COLO668 (cell line): ENCODE results near the gene DPYD.

Source experiments
- DNase-seq: peaks from one replicate; lab custom pipeline; 2025; ENCODE audit not compliant: unreplicated experiment; lab: John Stamatoyannopoulos, UW

The DPYD gene

DNA sequence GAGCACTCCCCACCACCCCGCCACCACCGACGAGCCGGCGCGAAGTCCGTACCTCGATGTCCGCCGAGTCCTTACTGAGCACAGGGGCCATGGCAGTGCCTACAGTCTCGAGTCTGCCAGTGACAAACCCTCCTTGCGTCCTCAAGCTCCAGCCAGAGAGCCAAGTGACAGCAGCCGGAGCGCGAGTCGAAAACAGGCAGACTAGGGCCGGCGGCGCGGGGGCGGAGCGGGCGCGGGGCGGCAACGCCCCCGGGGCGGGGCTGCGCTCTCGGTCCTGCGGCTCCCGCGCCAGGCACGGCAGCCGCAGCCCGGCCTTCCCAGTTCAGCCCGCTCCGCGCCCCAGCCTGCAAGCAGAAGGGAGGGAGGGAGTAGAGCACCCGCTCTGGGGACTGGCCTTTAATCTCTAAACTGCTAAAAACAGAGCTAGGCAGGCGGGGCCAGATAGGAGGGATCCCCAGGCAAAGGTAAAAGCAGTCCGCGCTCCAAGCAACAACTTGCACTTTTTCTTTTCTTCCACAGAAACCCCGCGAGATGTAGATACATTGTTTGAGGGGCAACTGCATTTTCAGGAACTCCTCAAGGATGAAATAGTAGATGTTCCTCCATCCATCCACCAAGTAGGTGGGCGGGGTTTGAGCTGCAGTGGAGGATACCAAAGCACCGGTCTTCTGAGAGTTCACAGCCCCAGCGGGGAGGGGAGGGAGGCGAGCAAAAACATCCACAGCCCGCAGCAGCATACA is at the start of gene DPYD:
DPYD (minus strand) TSS at position 203 of the 740 bp plus-strand sequence; CDS start at position 91, 112 bp downstream.
- peak; percentile 89 for DNase-seq

DNA sequence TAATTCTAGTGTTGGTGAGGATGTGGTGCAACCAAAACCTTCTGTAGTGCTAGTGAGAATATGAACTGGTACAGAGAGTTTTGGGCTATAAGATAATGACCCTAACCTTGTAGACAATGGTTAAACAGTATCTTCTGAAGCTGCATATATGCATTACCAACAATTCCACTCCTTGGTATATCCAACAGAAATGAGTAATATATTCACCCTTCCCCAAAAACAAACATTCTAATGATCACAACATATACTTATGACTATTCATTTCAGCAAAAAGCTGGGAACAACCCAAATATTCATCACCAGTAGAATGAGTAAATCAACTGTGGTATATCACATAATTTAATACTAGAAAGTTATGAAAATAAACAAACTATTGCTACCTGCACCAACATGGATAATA is 39.6 kb upstream of the DPYD start:
- DNase-seq: no peak

DNA sequence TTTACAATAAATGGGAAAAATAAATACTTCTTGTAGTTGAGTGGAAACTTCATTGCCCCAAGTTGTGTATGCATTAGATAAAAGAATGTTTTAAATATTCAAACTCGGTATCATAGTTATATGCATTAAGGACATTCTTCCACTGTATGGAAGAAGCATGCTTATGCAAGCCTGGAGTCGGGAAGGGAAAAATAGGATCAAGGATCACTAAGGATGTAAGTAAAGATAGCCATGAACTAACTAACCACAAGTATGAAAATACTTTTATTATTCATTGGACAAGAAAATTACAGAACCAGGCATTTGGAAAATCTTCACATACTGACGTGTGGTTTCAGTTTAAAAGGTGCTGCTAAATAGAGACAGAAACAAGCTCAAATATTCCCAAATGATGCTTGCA is 26.9 kb upstream of the DPYD start:
- no peak for DNase-seq

DNA sequence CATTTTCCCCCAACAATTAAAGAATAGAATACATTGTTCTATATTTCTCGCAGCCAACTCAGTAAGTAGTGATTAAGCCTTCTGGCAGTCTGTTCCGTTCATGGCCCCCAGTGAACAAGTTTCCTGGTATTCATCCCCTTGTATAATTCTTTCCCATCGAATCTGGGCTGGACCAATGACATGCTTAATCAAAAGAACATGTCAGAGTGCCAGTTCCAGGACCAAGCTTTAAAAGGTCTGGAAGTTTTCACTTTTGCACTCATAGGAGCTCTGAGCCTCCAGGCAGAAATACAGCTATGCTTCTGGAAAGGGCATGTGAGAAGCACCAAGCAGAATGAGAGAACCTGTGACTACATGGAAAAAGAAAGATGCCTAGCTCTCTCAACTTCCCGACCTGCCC is 22.5 kb upstream of the DPYD start:
- no peak for DNase-seq

DNA sequence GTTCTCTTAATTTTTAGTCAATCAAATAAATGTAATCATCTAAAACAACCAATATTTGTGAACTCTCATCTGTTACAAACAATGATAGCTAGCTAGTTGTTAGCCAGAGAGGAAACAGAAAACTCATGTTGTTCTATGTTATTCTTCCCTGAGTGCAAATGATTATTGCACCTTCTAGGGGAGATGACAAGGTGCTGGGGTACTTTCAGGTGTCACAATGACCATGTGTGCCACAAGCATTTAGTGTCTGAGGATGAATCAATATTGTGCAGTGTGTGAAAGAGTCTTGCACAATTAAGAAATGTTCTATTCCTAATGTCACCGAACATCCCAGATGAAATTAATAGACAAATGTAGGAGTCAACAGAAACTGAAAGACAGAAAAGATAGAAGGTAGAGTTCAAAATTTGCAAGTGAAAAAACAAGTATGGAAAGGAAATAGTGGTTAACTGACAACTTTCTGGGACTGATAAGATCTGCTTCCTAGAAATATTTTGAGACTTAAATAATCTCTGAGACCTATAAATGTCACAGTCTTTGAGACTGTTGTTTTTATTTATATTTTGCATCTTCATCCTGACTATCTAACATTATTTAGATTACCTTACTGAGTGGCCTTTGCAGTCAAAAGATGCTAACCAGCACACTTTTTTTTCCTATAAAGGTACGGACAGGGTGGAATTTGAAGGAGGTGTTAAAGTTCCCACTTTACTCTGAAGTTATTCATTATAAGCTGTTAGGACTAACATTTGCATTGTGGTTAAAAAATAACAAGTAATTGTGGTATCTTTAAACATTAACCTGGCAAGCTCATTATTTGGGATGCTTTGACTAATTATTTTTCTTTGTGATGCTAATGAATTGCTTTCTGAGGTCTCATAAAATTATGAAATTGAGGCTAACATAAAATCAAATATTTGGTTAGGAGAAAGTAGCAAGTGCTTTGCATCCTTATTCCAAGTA is 21.6 kb upstream of the DPYD start:
- DNase-seq: no peak

DNA sequence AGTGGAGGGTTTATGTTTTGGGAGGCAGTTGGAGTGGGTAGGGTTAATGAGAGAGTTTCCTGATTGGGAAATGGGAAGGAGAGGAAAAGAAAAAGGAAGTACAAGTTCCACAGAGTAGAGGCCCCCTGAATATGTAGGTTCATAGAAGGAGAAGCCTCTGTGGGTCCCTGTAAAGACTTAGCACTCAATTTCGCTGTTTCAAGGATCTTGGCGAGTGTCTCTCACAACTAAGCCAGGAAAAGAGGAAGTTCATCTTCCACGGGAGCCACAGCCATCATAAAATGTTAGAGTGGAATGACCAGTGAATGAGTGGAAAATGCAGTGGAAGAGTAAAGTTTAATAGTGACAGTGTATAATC is 17.4 kb upstream of the DPYD start:
- DNase-seq: no peak

DNA sequence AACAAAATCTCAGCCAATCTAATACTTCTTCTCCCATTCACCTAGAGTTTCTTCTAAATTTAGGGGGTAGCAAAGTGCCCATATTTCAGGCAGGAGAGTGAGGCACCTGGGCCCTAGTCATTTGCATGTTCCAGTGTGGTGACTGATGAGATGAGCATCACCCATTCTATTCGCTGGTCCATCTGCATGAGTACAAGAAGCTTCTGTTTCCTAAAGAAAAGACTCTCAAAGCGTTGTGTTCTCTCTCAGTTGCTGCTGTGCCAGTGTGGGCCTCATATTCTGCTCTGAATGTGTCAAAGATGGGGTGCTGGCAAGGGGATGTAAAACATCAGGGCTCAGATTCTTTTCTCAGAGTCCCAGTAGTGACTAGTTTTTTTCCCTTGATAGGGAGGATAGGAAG is 16.1 kb upstream of the DPYD start:
- DNase-seq: no peak

DNA sequence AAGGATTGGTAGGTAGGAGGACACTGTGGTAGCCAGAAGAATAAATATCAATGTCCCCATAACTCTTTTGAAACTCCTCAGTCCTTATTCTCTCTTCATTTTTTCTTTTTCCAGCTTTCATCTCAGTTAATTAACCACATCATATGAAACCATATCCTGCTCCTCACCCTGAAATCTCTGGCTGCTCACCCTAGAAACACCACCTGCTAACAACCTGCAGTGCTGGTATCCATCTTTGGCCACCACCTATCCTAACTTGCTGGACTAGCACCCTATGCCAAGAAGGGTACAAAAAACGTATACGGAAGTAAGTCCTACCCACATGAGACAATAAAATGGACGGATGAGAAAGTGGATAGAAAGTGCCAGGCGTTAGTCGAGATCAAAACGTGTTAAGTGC is 13.7 kb upstream of the DPYD start:
- no peak for DNase-seq

DNA sequence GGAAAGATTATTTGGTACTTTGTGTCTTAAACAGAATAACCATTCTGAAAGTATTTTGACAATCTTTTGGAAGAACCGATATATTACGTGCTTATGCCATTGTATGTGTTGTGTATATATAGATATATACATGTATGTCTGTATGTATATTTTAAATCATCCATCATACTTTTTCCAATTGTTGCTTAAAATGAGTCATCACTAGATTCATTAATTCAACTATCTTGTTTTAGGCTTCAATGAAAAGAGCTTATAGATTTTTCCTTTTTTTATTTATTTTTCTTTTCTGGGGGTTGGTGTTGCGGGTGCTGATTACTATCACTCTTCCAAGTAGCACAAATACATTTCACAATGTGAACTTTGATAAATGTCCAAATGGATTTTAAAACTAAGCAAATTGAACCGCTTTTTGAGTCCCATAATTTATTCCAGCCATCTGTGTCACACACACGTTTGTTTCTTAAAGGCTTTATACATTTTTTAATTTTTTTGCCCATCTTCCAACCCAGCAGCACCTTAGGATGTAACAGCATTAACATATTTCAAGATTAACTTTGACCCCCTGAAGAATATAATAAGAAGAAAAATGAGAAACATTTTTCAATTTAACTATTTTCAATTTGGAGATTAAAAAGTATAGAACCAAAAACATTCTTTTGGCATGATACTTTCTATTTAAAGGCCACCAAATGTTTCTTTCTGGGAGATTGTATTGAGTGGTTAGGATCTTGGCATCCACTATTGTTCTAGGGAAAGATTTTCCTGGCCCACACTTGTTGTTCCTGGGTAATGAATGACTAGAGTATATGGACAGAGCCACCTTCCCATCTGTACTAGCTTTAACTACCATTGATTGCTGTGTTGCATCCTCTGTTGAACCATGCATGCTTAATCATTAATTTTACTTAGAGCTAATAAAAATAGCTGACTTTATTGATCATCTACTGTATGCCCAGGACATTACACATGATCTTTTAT is 9.3 kb upstream of the DPYD start:
- DNase-seq: no peak

DNA sequence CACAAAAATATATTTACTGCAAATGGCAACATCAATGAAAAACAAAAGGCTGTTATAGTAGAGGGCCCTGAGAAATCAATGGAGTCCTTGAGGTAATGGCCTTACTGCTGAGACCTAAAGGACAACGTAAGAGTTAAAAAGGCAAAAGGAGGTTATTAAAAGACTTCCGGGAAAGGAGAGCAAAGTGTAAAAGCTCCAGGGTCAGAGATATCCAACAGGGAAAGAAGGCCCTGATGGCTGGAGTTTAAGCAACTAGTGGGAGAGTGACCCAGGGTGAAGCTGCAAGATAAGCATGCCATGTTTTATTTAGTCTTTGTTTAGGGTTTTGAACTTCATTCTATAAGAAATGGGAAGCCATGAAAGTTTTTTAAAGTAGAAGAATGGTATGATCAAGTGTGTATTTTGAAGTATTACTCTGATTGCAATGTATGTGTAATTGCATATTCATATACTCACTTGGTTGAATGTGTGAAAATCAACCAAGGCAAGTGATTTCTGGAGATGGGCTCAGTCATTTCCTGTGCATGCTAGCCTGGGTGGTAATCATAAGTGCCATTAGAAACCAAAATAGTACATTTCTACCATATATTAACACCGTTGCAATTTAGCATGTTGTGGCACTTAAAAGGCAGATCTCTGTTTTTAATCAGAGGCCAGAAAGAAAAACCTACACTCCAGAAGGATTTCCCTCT is 5.3 kb upstream of the DPYD start:
- DNase-seq: no peak

DNA sequence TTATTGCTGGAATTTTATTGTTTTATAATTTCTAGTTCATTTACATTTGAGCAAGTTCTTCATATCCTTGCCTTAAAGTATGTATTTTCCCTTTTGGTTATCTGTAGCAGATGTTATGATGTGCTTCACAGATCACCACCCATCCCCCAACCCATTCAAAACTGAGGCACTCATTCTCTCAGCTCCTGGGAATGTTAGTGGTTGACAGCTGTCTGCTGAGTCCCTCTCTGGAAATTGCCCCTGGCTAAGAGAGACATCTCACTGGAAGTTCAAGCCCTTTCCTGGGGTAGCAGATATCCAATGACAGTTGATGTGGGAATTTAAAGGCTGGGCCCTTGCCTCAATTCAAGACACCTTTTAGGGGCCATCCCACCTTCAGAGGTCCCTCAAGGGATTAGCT is 4.3 kb upstream of the DPYD start:
- DNase-seq: no peak

DNA sequence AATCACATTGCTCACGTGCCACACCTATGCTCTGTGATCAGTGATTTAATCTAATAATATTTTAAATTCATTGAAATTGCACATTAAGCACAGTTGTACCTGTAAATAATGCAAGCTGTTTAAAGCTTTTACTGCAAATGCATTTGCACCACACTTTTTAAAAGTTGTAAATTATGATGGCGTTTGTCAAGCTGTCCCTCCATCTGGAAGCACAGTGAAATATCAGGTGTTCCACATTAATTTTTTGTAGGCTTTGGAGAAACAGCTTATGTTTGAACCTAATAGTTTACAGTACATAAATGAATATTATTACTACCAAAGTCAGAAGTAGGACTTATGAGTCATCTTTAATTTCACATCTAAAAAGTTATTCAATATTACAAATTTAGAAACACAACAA is 3.0 kb upstream of the DPYD start:
- DNase-seq: no peak

DNA sequence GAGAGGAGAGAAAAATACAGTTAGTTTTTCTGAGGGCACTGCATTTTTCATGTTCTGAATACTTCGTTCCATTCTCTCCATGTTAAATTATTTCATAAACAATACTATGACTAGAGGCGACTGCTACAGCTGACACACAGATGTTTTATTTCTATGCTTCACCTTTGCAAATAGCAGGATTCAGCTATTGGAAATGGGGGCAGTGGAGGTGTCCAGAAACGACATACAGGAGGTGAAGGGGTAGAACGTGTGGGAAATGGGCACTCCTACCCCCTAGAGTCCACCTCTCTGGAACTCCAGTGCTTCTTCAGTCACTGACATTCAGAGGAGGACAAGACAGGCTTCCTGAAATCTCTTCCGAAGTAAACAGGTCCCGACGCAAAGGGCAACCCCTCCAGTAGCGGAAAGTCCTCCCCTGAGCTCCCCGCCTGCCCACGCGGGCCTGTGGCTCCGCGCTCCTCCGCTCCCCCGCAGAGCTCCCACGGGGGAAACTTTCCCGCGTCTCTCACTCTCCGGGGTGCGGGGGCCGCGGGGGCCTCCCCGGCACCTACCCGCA is 480 bp downstream of the DPYD start:
- DNase-seq: peak; percentile 56

DNA sequence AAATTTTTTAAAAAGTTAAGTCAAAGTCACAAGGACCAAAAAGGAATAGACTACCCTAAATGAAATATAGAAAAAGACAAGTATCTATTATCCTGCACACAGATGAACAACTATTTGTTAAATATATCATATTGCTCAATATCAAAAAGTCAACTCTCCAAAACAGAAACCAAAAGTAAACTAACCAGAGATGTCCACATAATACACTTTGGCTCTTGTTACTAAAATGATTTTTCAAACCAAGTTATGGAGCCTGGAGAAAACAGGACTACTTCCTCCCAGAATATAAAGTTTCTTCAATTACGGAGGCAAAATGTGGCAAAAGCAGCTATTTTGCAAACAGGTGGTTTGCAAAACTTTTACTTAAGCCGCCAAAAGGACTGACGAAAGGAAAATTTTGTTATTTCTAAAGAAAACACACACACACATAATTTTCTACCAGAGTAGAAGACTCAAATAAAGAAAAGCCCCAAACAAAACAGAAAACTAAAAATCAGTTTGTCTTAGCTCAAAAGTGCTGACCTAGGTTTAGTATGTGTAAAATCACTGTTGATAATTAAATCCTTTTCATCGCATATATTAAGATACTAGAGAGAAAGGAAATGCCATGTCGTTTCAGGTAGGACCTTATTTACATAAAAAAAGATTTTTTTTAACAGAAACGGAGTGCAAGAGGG is 1.1 kb downstream of the DPYD start:
- no peak for DNase-seq

DNA sequence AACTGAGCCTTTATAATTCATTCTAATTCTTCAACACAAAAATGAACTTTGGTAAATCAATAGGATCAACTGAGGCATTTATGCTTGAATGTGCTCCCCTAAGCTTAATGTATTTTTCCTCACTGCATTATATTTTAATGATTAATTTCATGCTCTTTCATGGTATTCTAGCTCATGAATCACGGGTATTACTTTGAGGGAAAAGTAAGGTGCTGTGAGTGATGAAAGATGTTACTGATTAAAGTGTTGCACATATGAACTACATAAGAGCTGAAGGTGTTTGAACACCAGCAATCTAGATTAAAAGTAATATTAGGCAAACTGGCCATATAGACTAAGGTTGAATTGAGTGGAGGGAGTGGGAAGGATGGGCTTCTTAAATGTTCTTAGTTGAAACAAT is 1.9 kb downstream of the DPYD start:
- DNase-seq: no peak

DNA sequence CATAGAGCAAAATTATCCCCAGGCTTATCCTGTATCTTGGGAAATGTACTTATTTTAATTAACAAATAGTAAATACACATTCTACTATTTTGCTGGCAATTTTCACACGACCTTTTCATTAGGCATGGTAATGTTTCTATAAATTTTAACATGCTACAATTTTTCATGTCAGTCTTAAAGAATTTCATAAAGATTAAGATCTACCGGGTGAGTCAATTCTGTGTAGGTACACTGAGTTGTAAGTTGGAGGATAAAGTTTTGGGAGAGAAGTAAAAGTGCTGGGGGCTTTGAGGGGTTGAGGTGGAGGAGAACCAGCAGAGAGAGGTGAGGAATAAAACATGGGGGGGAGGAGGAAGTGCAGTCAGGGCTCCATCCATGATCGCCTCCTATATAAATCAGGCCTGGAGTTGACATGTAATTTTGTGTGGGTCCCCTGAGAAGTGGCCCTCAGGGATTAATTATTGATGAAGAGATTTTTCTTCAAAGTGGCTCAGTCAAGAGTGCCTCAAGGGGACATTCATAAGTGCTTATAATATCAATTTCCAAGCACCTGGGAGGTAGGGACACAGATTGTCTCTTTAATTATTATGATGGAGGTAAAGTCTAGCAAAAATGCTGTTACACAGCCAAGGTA is 7.2 kb downstream of the DPYD start:
- no peak for DNase-seq

DNA sequence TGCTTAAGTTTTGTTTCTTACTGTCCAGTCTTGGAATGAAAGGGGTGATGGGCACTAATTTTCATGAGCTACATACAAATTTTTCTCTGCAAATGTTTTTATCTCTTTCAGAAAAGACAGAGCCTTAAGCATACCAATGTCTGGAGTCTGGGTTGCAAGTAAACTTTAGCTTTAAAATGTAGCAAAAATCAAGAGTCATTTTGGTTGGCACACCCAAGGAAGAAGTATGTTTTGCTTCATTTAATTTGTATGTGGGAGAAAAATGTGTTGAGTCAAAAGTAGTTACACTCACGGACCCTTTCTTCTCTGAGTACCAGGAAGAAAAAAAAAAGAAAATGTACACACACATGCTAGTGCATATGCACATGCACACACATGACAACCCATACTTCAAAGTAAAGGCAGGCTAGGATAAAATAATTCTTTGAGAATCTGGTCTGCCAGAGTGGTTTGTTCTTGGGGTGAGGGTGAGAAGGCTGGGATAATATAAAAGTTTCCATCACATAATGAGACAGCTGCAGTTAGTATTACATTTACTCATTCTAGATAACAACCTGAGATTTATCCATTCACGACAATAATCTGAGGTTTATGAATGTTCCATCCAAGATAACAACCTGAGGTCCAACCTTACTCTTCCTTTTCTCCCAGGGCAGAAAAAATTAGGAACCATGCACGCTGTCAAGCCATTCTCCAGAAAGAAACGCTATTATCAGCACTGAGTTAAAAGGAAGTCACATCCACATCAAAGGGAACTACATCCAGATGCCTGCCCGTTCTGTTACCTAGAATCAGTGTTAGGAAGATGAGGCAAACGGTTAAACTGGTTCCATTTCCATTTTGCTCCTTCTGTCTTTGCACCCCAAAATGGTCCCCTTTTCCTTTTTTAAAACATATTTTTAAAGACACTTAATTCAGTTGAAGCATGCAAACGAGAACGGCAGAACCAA is 9.3 kb downstream of the DPYD start:
- no peak for DNase-seq

DNA sequence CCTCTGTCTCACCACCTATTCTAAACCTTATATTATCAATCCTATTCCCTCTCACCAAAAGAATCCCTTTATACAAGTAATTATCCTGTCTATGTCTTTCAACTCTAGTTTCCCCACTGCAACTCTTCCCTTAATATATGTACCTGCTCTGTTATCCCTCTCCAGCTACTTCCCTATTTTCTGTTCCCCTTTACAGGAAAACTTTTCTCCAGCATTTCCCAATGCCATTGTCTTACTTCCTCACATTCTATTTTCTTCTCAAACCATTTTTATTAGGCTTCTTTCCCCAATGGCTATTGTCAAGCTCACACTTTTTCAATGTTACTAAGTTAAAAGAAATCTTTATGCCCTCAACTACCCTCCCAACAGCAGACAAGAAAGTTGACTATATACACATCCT is 11.6 kb downstream of the DPYD start:
- DNase-seq: no peak
